ENCODE results near the gene OCLN.

The OCLN gene

DNA sequence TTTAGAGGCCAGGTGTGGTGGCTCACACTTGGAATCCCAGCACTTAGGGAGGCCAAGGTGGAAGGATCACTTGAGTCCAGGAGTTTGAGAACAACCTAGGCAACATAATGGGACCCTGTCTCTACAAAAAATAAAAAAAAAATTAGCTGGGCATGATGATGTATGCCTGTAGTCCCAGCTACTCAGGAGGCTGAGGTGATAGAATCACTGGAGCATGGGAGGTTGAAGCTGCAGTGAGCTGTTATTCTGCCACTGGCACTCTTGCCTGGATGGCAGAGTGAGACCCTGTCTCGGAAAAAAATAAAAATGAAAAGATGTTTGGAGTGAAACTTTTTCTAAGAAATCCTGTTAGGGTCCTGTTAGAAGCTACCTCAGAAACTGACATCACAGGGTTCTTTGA, 24.2 kb downstream of the OCLN start:
- DNase-seq (ENCODE audit: low read depth), result no peak
- TF ChIP-seq, protein P1, sequence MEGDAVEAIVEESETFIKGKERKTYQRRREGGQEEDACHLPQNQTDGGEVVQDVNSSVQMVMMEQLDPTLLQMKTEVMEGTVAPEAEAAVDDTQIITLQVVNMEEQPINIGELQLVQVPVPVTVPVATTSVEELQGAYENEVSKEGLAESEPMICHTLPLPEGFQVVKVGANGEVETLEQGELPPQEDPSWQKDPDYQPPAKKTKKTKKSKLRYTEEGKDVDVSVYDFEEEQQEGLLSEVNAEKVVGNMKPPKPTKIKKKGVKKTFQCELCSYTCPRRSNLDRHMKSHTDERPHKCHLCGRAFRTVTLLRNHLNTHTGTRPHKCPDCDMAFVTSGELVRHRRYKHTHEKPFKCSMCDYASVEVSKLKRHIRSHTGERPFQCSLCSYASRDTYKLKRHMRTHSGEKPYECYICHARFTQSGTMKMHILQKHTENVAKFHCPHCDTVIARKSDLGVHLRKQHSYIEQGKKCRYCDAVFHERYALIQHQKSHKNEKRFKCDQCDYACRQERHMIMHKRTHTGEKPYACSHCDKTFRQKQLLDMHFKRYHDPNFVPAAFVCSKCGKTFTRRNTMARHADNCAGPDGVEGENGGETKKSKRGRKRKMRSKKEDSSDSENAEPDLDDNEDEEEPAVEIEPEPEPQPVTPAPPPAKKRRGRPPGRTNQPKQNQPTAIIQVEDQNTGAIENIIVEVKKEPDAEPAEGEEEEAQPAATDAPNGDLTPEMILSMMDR (IDR thresholded peaks at IDR 0.05; ENCODE audit: insufficient read depth, low read depth, low read length, missing control alignments), result no peak
- no peak overlapping the region for H3K4me3 ChIP-seq (ENCODE audit: low read depth, low read length)

DNA sequence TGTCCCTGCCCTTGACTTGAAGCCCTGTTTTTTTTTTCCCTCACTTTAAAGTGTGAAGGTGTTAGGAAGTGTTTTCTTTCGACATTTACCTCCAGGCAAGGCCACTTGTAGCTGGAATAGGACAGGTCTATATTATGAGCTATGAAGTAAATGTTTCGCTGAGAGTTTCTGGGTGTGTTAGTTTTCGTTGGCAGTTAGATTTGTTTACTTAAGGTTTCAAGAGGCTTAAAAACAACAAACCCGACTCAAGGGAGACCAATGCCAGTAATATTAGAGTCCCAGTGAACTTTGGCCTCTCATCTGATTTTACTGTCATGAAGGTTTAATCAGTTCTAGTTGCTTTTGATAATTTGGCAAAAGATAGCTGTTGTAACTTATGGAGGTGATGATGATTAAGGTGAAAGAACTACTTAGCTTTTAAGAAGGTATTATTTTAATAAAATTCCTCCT, 25.2 kb downstream of the OCLN start:
- no peak overlapping the region for H3K4me3 ChIP-seq (ENCODE audit: low read depth, low read length)
- DNase-seq (ENCODE audit: low read depth), result no peak
- TF ChIP-seq, protein P1 (IDR thresholded peaks at IDR 0.05; ENCODE audit: insufficient read depth, low read depth, low read length, missing control alignments), result no peak

DNA sequence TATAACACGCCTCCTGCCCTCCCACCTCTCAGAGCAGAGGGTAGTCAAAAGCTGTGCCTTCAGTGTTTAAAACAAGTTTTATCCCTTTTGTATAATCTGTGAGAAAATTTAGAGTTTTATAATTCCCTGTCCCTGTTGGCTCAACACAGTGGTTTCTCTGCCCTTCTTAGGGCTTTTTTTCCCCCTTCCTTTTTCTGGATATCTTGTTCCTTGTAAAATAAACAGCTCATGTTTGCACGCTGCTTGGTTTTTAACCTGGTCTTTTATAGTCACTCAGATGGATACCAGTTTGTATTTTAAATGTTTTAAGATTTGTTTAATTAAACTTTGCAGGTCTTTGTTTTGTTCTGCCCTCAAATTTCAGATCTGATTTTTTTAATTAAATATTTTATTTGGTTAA, 26.7 kb downstream of the OCLN start:
- no peak for DNase-seq (ENCODE audit: low read depth)
- TF ChIP-seq, protein P1 (IDR thresholded peaks at IDR 0.05; ENCODE audit: insufficient read depth, low read depth, low read length, missing control alignments), result no peak
- no peak overlapping the region for H3K4me3 ChIP-seq (ENCODE audit: low read depth, low read length)

DNA sequence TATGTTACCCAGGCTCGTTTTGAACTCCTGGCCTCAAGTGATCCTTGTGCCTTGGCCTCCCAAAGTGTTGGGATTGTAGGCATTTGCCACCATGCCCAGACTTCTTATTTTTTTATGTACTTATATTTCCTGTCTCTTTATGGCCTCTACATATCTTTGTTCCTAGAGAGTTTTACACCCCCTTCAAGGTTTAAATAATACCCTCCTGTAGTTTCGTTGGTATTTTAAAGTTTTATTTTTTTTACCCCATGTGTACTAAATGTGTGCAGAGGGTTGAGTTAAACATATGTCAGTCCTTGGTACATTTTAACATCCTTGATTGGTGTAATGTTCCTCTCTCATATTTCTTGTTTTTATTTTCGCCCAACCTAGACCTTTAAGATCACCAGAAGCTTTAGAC, 29.4 kb downstream of the OCLN start:
- TF ChIP-seq, protein P1 (IDR thresholded peaks at IDR 0.05; ENCODE audit: insufficient read depth, low read depth, low read length, missing control alignments), result no peak
- DNase-seq (ENCODE audit: low read depth), result no peak
- no peak overlapping the region for H3K4me3 ChIP-seq (ENCODE audit: low read depth, low read length)

DNA sequence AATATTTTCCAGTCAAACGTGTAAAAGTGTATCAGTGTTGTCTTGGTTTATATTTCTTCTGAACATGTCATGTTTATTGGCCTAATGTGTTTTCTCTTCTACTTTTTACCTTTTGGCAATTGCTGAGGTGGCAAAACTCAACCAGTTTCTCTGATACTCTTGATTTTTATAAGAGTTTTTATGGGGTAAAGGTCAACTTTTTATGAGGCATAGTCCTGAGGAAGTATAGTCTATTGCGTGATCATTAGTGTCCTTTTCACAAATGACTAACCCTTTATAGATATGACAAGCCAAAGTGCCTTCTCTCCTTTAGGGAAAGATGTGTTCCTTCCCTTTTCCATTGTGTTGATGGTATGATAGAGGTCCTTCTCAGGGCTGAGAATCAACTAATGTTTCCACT, 32.9 kb downstream of the OCLN start:
- TF ChIP-seq, protein P1 (IDR thresholded peaks at IDR 0.05; ENCODE audit: insufficient read depth, low read depth, low read length, missing control alignments), result no peak
- DNase-seq (ENCODE audit: low read depth), result no peak
- H3K4me3 ChIP-seq (ENCODE audit: low read depth, low read length), result no peak overlapping the region

DNA sequence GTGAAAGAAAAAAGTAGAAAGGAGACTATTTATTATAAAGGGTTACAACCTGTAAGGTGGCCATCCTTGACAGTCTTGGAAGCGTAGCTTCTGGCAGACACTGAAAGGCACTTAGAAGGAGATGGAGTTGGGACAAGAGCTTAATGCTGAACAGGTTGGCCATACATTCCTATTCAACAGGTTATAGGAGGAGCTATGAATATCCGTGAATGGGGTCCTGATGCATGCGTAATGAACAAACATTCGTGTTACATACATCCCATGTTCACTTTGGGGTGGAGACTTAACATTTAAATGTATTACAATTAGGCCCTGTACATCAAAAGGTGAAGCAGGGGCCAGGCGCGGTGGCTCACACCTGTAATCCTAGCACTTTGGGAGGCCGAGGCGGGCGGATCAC, 34.1 kb downstream of the OCLN start:
- TF ChIP-seq, protein P1 (IDR thresholded peaks at IDR 0.05; ENCODE audit: insufficient read depth, low read depth, low read length, missing control alignments), result no peak
- no peak overlapping the region for H3K4me3 ChIP-seq (ENCODE audit: low read depth, low read length)
- DNase-seq (ENCODE audit: low read depth), result no peak

DNA sequence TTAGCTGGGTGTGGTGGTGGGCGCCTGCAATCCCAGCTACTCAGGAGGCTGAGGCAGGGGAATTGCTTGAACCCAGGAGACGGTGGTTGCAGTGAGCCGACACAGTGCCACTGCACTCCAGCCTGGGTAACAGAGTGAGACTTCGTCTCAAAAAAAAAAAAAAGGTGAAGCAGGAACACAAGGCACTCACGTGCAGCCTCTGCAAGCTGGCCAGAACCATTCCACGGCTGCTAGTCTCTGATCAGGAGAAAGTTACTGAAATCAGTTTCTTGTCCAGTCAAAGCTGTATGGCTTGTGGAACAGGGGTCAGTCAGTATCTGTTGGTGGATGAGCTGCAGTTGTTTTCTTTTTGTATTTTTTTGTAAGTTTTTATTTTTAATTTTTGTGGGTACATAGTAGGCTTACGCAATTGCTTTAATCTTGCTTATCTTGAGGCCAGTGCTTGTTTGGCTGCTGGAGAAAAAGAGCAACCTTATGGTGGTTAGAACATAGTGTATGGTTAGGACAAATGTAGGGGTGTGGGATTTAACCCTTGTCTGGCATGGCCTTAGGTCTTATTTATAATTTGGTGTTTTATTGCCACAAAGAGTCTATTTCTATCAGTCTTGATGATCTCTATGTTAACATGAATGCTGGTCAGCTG, 34.7 kb downstream of the OCLN start:
- TF ChIP-seq, protein P1 (IDR thresholded peaks at IDR 0.05; ENCODE audit: insufficient read depth, low read depth, low read length, missing control alignments), result no peak
- H3K4me3 ChIP-seq (ENCODE audit: low read depth, low read length), result no peak overlapping the region
- DNase-seq (ENCODE audit: low read depth), result no peak
